ENCODE data around the gene SMARCC1.

Gene SMARCC1

DNA sequence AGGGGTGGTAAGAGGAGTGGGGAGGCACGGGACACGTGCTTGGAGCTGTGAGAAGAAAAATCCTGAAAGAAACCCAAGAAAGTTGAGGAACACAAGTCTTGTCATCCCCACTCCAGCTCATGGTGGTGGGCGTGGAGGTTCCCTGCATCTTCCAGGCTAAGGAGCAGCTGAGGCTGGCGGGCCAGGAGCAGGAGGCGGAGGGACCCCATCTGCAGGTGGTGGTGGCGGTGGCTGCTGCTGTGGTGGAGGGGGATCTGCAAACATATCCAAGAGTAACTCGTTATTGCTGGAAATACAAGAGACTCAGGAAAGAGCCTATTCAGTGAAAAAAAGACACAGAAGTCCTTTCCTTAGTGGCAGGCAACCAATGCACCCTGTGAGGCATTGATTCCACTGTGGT lies 193.6 kb downstream of the SMARCC1 start:
- no peak overlapping the region for H3K9ac ChIP-seq (ENCODE audit: low read length)
- peaks cover 8% of the 10 kb centered on the region; the same call in 1 of the 2 replicates for H3K4me1 ChIP-seq (ENCODE audit: control insufficient read depth, insufficient read depth, low read length)
- no peaks in the 10 kb centered on the region for H3K27me3 ChIP-seq (ENCODE audit: control insufficient read depth, insufficient read depth, low read length)
- H3K9me3 ChIP-seq (ENCODE audit: control insufficient read depth, insufficient read depth, low read depth, low read length): no peaks in the 10 kb centered on the region
- no peak overlapping the region for H3K27ac ChIP-seq (ENCODE audit: low read depth, low read length)
- no peak overlapping the region for H3K4me3 ChIP-seq (ENCODE audit: low read depth, low read length)
- peaks cover 73% of the 10 kb centered on the region for H3K36me3 ChIP-seq (ENCODE audit: control insufficient read depth, insufficient read depth, low read length)

DNA sequence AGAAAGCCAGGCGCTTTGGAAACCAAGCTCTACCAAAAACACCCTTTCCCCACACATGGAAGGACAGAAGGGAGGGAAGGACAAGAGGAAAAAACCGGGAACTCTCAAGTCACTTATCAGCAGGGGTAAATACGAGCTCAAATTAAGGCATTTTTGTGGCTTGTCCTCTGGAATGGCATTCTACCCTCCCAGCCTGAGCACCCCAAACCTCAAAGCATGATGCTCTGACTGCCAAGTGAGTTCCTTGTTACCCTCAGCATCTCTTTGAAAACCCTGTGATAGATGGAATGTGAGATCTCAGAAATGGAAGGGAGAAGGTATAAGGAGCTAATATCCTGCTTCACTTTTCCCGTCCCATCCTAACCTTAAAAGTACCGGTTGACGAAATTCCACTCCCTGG lies 194.9 kb downstream of the SMARCC1 start:
- Histone ChIP-seq H3K36me3 (ENCODE audit: control insufficient read depth, insufficient read depth, low read length) (peaks cover 64% of the 10 kb centered on the region), H3K4me1 (ENCODE audit: control insufficient read depth, insufficient read depth, low read length) (peaks cover 8% of the 10 kb centered on the region; the same call in 1 of the 2 replicates), H3K9ac (ENCODE audit: low read length) (no peak overlapping the region), H3K27ac (ENCODE audit: low read depth, low read length) (no peak overlapping the region), H3K27me3 (ENCODE audit: control insufficient read depth, insufficient read depth, low read length) (peaks cover 2% of the 10 kb centered on the region; the same call in 1 of the 2 replicates), H3K4me3 (ENCODE audit: low read depth, low read length) (no peak overlapping the region), H3K9me3 (ENCODE audit: control insufficient read depth, insufficient read depth, low read depth, low read length) (no peaks in the 10 kb centered on the region)

DNA sequence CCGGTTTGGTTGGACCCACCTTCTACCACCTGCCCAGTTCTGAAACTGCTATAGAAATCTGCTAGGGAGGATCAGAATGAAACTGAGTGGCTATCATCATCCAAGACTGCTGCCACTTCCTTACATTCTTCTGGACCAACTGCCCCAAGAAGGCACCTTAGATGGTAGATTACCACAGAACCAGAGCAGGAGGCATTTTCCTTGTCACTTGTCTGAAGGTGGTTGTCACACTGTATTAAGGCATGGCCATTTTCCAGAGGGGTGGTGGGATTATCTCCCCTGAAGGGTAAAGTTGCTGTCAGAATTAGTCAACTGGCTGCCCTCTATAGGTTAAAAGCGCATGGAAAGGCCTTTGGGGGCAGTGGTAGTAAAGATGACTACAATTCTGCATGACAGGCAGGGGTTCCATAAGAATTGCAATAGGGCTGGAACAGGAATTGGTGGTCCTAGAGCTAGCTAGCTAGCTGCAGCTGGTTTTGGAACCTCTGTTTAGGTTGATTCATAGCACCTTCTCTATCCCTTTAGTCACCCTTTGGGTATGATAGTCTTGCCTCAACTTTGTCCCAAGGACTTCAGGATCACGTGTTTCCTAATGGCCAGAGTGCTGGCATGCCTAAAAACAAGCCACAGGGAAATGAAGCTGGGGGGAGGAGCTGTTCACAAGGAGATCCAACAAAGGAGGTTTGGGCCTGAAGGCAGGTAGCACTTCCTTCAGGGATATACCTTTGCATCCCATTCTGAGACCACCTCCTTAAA lies 198.2 kb downstream of the SMARCC1 start:
- peaks cover 32% of the 10 kb centered on the region for H3K27me3 ChIP-seq (ENCODE audit: control insufficient read depth, insufficient read depth, low read length)
- no peak overlapping the region for H3K4me3 ChIP-seq (ENCODE audit: low read depth, low read length)
- peaks cover 14% of the 10 kb centered on the region; the same call in 1 of the 2 replicates for H3K4me1 ChIP-seq (ENCODE audit: control insufficient read depth, insufficient read depth, low read length)
- peaks cover 36% of the 10 kb centered on the region for H3K36me3 ChIP-seq (ENCODE audit: control insufficient read depth, insufficient read depth, low read length)
- no peak overlapping the region for H3K27ac ChIP-seq (ENCODE audit: low read depth, low read length)
- no peaks in the 10 kb centered on the region for H3K9me3 ChIP-seq (ENCODE audit: control insufficient read depth, insufficient read depth, low read depth, low read length)
- H3K9ac ChIP-seq (ENCODE audit: low read length): no peak overlapping the region

DNA sequence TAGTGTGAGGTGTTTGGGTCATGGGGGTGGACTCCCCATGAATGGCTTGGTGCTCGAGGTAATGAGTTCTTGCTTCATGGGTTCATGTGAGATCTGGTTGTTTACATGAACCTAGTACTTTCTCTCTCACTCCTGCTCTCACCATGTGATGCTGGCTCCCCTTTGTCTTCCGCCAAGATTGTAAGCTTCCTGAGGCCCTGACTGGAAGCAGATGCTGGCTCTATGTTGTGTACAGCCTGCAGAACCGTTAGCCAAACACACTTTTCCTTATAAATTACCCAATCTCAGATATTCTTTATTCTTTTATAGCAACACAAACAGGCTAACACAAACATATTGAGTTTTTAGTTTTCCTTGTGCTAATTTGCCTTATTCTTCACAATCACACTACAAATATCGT lies 199.9 kb downstream of the SMARCC1 start:
- H3K36me3 ChIP-seq (ENCODE audit: control insufficient read depth, insufficient read depth, low read length): peaks cover 20% of the 10 kb centered on the region
- H3K9ac ChIP-seq (ENCODE audit: low read length): no peak overlapping the region
- no peak overlapping the region for H3K4me3 ChIP-seq (ENCODE audit: low read depth, low read length)
- H3K4me1 ChIP-seq (ENCODE audit: control insufficient read depth, insufficient read depth, low read length): peaks cover 17% of the 10 kb centered on the region
- H3K27ac ChIP-seq (ENCODE audit: low read depth, low read length): no peak overlapping the region
- H3K27me3 ChIP-seq (ENCODE audit: control insufficient read depth, insufficient read depth, low read length): peaks cover 44% of the 10 kb centered on the region
- H3K9me3 ChIP-seq (ENCODE audit: control insufficient read depth, insufficient read depth, low read depth, low read length): no peaks in the 10 kb centered on the region

DNA sequence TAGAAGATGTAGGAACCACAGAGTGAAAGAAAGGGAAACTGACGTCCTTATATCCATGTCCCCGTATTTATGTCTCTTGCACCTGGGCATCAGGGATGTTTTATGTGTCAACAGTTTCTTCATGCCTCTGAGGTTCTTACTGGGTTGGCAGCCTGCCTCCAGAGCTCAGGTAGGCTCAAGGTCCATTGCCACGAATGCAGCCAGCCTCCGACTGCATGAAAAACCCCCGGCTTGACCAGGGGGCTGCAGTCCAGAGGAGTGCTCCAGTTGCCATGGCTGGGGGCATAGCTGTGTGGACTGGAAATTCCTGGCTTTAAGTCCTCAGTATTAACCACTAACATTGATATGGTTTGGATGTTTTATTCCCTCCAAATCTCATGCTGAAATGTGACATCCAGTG lies 200.3 kb downstream of the SMARCC1 start:
- H3K9ac ChIP-seq (ENCODE audit: low read length): no peak overlapping the region
- no peak overlapping the region for H3K27ac ChIP-seq (ENCODE audit: low read depth, low read length)
- H3K4me3 ChIP-seq (ENCODE audit: low read depth, low read length): no peak overlapping the region
- H3K27me3 ChIP-seq (ENCODE audit: control insufficient read depth, insufficient read depth, low read length): peaks cover 47% of the 10 kb centered on the region
- H3K4me1 ChIP-seq (ENCODE audit: control insufficient read depth, insufficient read depth, low read length): peaks cover 17% of the 10 kb centered on the region
- peaks cover 16% of the 10 kb centered on the region for H3K36me3 ChIP-seq (ENCODE audit: control insufficient read depth, insufficient read depth, low read length)
- H3K9me3 ChIP-seq (ENCODE audit: control insufficient read depth, insufficient read depth, low read depth, low read length): no peaks in the 10 kb centered on the region

DNA sequence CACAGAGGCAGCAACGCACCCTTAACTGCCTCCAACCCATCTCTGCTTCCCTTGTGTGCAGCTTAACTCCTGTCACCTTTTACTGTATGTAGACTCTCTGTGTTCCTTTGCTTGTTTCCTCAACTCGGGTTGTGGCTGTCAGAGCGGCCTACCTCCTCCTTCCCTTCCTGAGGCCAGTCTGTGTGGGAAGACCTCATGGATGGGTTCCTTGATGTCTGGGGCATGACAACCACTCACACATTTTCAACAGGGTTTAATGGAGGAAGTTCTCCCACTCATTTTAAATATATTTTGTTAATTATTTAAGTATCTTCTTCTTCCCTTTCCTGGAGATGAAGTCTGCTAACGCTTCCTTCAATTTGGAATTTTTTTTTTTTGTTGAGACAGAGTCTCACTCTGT lies 201.2 kb downstream of the SMARCC1 start:
- H3K27me3 ChIP-seq (ENCODE audit: control insufficient read depth, insufficient read depth, low read length): peaks cover 48% of the 10 kb centered on the region
- H3K9ac ChIP-seq (ENCODE audit: low read length): no peak overlapping the region
- H3K4me3 ChIP-seq (ENCODE audit: low read depth, low read length): no peak overlapping the region
- no peaks in the 10 kb centered on the region for H3K9me3 ChIP-seq (ENCODE audit: control insufficient read depth, insufficient read depth, low read depth, low read length)
- peaks cover 7% of the 10 kb centered on the region for H3K36me3 ChIP-seq (ENCODE audit: control insufficient read depth, insufficient read depth, low read length)
- peaks cover 17% of the 10 kb centered on the region for H3K4me1 ChIP-seq (ENCODE audit: control insufficient read depth, insufficient read depth, low read length)
- no peak overlapping the region for H3K27ac ChIP-seq (ENCODE audit: low read depth, low read length)

DNA sequence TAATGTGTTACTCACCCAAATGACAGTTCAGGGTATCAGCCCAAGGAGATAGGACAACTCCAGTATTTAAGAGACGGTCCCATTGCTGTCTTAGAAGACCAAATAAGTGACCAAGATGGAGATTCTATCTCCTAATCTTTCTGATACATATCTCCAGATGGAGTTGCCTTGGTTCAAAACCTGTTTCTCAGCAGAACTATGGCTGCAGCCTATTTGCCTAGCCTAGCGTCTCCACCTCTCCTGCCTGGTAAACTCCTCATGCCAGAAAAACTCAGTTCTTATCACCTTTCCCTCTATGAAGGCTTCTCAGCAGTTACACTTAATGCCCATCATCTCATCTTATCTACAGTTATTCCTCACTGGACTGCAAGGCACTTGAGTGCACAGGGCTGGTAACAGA lies 201.8 kb downstream of the SMARCC1 start:
- no peaks in the 10 kb centered on the region for H3K9me3 ChIP-seq (ENCODE audit: control insufficient read depth, insufficient read depth, low read depth, low read length)
- peaks cover 54% of the 10 kb centered on the region for H3K27me3 ChIP-seq (ENCODE audit: control insufficient read depth, insufficient read depth, low read length)
- peaks cover 17% of the 10 kb centered on the region for H3K4me1 ChIP-seq (ENCODE audit: control insufficient read depth, insufficient read depth, low read length)
- 0 out of 2 replicates have a peak, but pooled peaks cover under 1% of the 10 kb centered on the region for H3K36me3 ChIP-seq (ENCODE audit: control insufficient read depth, insufficient read depth, low read length)
- H3K4me3 ChIP-seq (ENCODE audit: low read depth, low read length): no peak overlapping the region
- no peak overlapping the region for H3K27ac ChIP-seq (ENCODE audit: low read depth, low read length)
- no peak overlapping the region for H3K9ac ChIP-seq (ENCODE audit: low read length)

DNA sequence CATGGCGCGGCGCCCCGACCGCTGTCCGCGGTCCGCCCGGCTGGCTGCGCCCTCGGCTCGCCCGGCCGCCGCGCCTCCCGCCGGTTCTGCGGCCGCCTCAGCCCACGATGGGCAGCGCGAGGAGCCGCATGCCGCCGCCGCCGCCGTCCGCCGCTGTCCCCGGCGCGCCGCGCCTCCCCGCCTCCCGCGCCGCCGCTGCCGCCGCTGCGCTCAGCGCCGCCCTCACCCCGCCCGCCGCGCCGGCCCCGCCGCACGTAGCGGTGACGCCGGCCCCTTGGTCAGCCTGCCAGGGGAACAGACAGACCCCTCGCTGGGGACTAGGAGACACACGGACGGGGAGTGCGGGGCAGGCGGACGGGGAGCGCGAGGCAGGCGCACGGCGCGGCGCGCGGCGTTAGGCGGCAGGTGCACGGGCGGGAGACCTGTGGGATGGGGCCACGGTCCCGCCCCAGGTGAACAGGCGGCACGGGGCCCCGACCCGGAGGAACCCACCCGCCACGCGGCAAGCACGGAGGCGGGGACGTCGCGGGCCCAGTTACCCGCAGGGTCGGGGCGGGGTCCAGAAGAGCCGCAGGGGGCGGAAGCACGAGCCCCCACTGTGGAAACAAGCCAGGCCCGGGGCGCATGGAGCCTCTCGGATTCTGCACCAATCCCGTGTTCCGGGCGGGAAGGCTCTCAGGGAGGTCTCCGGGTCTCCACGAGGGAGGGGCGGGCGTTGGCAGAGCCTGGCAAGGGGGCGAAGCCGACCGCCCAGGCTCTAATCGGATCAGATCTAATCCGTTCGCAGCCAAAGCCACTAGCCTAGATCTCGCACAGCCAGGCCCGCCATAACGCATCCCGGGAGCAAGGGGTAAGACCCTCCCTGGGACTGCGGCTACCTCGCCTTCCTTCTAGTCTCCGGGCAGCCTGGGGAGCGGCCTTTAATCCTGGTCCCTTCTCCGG lies 202.7 kb downstream of the SMARCC1 start, which contains the start of gene CSPG5:
Gene CSPG5 (minus strand): TSS at position 175 of the 942 bp plus-strand sequence. CDS start 172 bp downstream, at position 3.
- H3K27me3 ChIP-seq (ENCODE audit: control insufficient read depth, insufficient read depth, low read length): peaks cover 54% of the 10 kb centered on the region
- H3K4me3 ChIP-seq (ENCODE audit: low read depth, low read length): peak within 1 kb of the TSS; percentile 65
- no peak within 1 kb of the TSS for H3K27ac ChIP-seq (ENCODE audit: low read depth, low read length)
- H3K36me3 ChIP-seq (ENCODE audit: control insufficient read depth, insufficient read depth, low read length): no peaks in the 10 kb centered on the region
- no peaks in the 10 kb centered on the region for H3K9me3 ChIP-seq (ENCODE audit: control insufficient read depth, insufficient read depth, low read depth, low read length)
- H3K4me1 ChIP-seq (ENCODE audit: control insufficient read depth, insufficient read depth, low read length): peaks cover 16% of the 10 kb centered on the region
- H3K9ac ChIP-seq (ENCODE audit: low read length): peak within 1 kb of the TSS; percentile 6

DNA sequence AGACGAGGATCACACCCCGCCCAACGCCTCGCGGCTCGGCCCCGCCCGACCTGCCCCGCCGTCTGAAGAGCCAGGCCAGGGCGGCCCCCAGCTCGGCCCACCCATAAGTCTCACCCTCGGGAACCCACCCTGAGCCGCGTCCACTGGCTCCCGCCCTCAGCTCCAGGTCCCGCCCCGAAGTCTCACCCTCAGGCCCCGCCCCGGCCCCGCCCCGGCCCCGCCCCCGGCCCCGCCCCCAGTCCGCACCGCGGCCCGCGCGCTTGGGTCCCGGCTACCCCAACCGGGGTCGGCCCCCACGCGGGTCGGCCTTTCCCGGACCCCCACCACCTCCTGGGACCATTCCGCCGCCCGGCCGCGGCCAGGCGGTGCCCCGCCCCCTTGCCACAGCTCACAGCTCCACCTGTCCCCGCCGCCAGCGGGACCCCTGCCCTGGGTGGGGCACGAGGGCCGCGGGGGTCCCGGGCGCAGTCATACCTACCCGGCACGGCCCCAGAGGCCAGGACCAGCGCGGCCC lies 203.5 kb downstream of the SMARCC1 start:
- Histone ChIP-seq H3K9me3 (ENCODE audit: control insufficient read depth, insufficient read depth, low read depth, low read length) (no peaks in the 10 kb centered on the region), H3K27ac (ENCODE audit: low read depth, low read length) (no peak overlapping the region), H3K36me3 (ENCODE audit: control insufficient read depth, insufficient read depth, low read length) (no peaks in the 10 kb centered on the region), H3K4me3 (ENCODE audit: low read depth, low read length) (peak overlapping the region; percentile 58), H3K9ac (ENCODE audit: low read length) (no peak overlapping the region), H3K4me1 (ENCODE audit: control insufficient read depth, insufficient read depth, low read length) (peaks cover 8% of the 10 kb centered on the region; the same call in 1 of the 2 replicates), H3K27me3 (ENCODE audit: control insufficient read depth, insufficient read depth, low read length) (peaks cover 54% of the 10 kb centered on the region)

DNA sequence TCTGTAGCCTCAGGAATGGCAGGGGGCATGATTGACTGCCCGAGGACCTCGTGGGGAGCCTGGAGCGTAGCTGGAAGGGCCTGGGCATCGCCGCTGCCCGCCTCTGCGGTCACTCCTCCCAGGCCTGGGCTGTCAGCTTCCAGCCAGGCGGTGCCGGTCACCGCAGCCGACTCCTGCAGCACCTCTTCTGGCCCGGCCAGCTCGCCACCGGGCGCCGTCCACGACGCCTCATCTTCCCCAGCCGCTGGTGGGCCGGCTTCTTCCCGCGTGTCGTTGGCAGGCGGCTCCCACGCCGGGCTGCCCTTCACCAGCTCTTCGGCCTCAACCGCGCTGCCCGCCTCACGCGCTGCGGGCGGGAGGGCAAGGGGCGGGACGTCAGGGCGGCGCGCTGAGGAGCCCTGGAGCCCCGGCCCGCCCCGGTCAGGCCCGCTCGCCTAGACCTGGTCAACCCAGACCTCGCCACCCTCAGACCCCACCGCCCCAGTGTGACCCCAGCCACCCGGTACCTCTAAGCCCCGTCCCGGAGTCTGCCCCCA lies 204.0 kb downstream of the SMARCC1 start:
- no peaks in the 10 kb centered on the region for H3K9me3 ChIP-seq (ENCODE audit: control insufficient read depth, insufficient read depth, low read depth, low read length)
- no peaks in the 10 kb centered on the region for H3K36me3 ChIP-seq (ENCODE audit: control insufficient read depth, insufficient read depth, low read length)
- peak overlapping the region; percentile 58 for H3K4me3 ChIP-seq (ENCODE audit: low read depth, low read length)
- H3K9ac ChIP-seq (ENCODE audit: low read length): no peak overlapping the region
- no peak overlapping the region for H3K27ac ChIP-seq (ENCODE audit: low read depth, low read length)
- H3K27me3 ChIP-seq (ENCODE audit: control insufficient read depth, insufficient read depth, low read length): peaks cover 54% of the 10 kb centered on the region
- peaks cover 8% of the 10 kb centered on the region; the same call in 1 of the 2 replicates for H3K4me1 ChIP-seq (ENCODE audit: control insufficient read depth, insufficient read depth, low read length)
